ENCODE measurements around the gene HMCN2.
A peak's percentile ranks its signal among the peaks of the same experiment; 100 is the strongest.

HMCN2 gene

DNA sequence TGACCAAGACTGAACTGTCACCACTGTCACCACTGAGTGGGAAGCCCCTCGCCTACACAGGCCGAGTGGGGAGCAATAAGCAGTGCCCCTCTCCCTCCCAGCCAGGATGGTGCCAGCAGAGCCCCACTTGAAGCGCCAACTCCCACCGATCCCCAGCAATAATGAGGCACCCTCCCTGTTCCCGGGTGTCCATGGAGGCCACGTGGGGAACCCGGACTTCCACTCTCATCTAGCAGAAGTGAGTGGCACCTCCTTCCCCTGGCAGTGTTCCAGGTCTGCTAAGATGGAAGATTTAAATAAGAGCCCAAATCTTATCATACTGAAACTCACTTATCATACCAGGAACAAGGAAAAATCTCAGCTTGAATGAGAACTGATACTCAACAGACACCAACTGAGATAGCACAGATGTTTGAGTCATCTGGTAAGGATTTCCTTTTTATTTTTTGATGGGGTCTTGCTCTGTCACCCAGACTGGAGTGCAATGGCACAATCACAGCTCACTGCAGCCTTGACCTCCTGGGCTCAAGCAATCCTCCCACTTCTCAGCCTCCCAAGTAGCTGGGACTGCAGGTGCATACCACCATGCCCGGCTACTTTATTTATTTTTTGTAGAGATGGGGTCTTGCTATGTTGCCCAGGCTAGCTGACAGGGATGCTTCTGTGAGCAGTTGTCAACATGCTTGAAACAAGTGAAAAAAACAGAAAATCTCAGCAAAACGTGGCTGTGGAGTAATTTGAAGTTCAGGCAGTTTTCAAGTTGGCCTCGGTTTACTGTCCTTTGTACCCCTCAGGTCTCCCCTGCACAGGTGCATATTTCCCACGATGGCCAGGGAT, 149.6 kb downstream of the HMCN2 start:
- TF ChIP-seq CTCF (IDR thresholded peaks at IDR 0.05; ENCODE audit: insufficient read depth, low read depth, low read length, missing control alignments), result no peak
- no peak for DNase-seq (ENCODE audit: low read depth)

GRCh38 chr9:130417602-130418001, 152.0 kb downstream of the HMCN2 start:
- DNase-seq (ENCODE audit: low read depth), result peak; percentile 8

More for the DNA sequence above, 149.6 kb downstream of the HMCN2 start:
- no peak overlapping the region for H3K4me3 ChIP-seq (ENCODE audit: low read depth, low read length)

GRCh38 chr9:130418776-130419175, 153.2 kb downstream of the HMCN2 start:
- DNase-seq (ENCODE audit: low read depth), result no peak
- no peak overlapping the region for H3K4me3 ChIP-seq (ENCODE audit: low read depth, low read length)
- no peak for TF ChIP-seq CTCF (IDR thresholded peaks at IDR 0.05; ENCODE audit: insufficient read depth, low read depth, low read length, missing control alignments)

More at GRCh38 chr9:130417602-130418001, 152.0 kb downstream of the HMCN2 start:
- TF ChIP-seq CTCF (IDR thresholded peaks at IDR 0.05; ENCODE audit: insufficient read depth, low read depth, low read length, missing control alignments), result peak; percentile 17
- no peak overlapping the region for H3K4me3 ChIP-seq (ENCODE audit: low read depth, low read length)

- H3K4me3 ChIP-seq (ENCODE audit: low read depth, low read length), result no peak overlapping the region
- no peak for DNase-seq (ENCODE audit: low read depth)
- TF ChIP-seq CTCF (IDR thresholded peaks at IDR 0.05; ENCODE audit: insufficient read depth, low read depth, low read length, missing control alignments), result no peak
Measured at GRCh38 chr9:130419521-130420035, 154.0 kb downstream of the HMCN2 start.

GRCh38 chr9:130421154-130421801, 155.7 kb downstream of the HMCN2 start:
- no peak for DNase-seq (ENCODE audit: low read depth)
- TF ChIP-seq CTCF (IDR thresholded peaks at IDR 0.05; ENCODE audit: insufficient read depth, low read depth, low read length, missing control alignments), result no peak
- H3K4me3 ChIP-seq (ENCODE audit: low read depth, low read length), result no peak overlapping the region

- DNase-seq (ENCODE audit: low read depth), result no peak
- H3K4me3 ChIP-seq (ENCODE audit: low read depth, low read length), result no peak overlapping the region
- no peak for TF ChIP-seq CTCF (IDR thresholded peaks at IDR 0.05; ENCODE audit: insufficient read depth, low read depth, low read length, missing control alignments)
Measured at GRCh38 chr9:130421802-130422276, 156.3 kb downstream of the HMCN2 start.

Data from GM12865 (cell line).